ENCODE data around the gene KIR2DL4.

GRCh38 chr19:54795758-54796157, 7.7 kb upstream of the KIR2DL4 start:
- no peak for TF ChIP-seq EZH2 (IDR thresholded peaks at IDR 0.05; ENCODE audit: low read length, missing control alignments)
- TF ChIP-seq CTCF (conservative IDR thresholded peaks at IDR 0.05 in 1 of 2, IDR thresholded peaks at IDR 0.05 in 1 of 2; ENCODE audit: low read depth in 1 of 2, low read length in 2 of 2), result no peak

Data from fibroblast of lung (primary cell).